Activated CD4-positive, alpha-beta T cell treated with anti-CD3 and anti-CD28 coated beads for 4 hours (primary cell): ENCODE data around the gene SLC39A3.

Experiments
- DNase-seq, 2 donors: peaks; one replicate each; pipeline ENCODE4 v3.0.0-alpha.2; 2020

The SLC39A3 gene

GRCh38 chr19:2739602-2740313, at the start of gene SLC39A3:
TSS of gene SLC39A3 (minus strand) at chr19:2740017. CDS start at chr19:2737257, 2,760 bp downstream.
- peak; percentile 97 to 100 for DNase-seq

GRCh38 chr19:2788237-2788636, 48.4 kb upstream of the SLC39A3 start:
- DNase-seq = no peak

- DNase-seq = no peak
Observed at GRCh38 chr19:2787115-2787514, 47.3 kb upstream of the SLC39A3 start.

- DNase-seq = peak; percentile 99 to 100
Observed at GRCh38 chr19:2785244-2785997, 45.6 kb upstream of the SLC39A3 start, which contains the start of gene THOP1. TSS of gene THOP1 (plus strand) at chr19:2785503. CDS start at chr19:2785663, 160 bp downstream.

GRCh38 chr19:2783781-2784145, 43.9 kb upstream of the SLC39A3 start:
- no peak for DNase-seq

GRCh38 chr19:2782936-2783780, 43.3 kb upstream of the SLC39A3 start, which contains the start of gene SGTA:
TSS of gene SGTA (minus strand) at chr19:2783273. CDS start at chr19:2769068, 14,205 bp downstream.
- peak; percentile 95 to 97 for DNase-seq

- no peak for DNase-seq
Observed at GRCh38 chr19:2782329-2782935, 42.6 kb upstream of the SLC39A3 start.

GRCh38 chr19:2780284-2780683, 40.5 kb upstream of the SLC39A3 start:
- no peak for DNase-seq

- no peak for DNase-seq
Observed at GRCh38 chr19:2779121-2779740, 39.4 kb upstream of the SLC39A3 start.

GRCh38 chr19:2777952-2778683, 38.3 kb upstream of the SLC39A3 start:
- no peak for DNase-seq

GRCh38 chr19:2775556-2776430, 36.0 kb upstream of the SLC39A3 start:
- peak; percentile 70 to 75 for DNase-seq

- no peak for DNase-seq
Observed at GRCh38 chr19:2774953-2775555, 35.2 kb upstream of the SLC39A3 start.

- no peak for DNase-seq
Observed at GRCh38 chr19:2774083-2774679, 34.4 kb upstream of the SLC39A3 start.

- DNase-seq = no peak
Observed at GRCh38 chr19:2771786-2772674, 32.2 kb upstream of the SLC39A3 start.

- DNase-seq = no peak
Observed at GRCh38 chr19:2770055-2771013, 30.5 kb upstream of the SLC39A3 start.

GRCh38 chr19:2769218-2769617, 29.4 kb upstream of the SLC39A3 start:
- no peak for DNase-seq
